Vagina (tissue), 2 donors: ENCODE results near the gene PPP4R4. TPM values are rescaled to one million over a fixed set of nuclear protein-coding genes. Genes with fewer than 3 reads are reported as not detected.

ENCODE experiments used
- DNase-seq, 2 donors: peaks; one replicate each; pipeline ENCODE4 v3.0.0-alpha.2; 2017; ENCODE audit errors: extremely low spot score in 2 of 2
- H3K27ac ChIP-seq: fragments of 200-600 bp; sonication (generic); one replicate; pipeline ENCODE4 v1.5.1; 2019
- H3K27me3 ChIP-seq: fragments of 200-600 bp; sonication (generic); one replicate; pipeline ENCODE4 v1.5.1; 2019
- H3K36me3 ChIP-seq, 2 donors: fragments of 200-600 bp; sonication (generic); one replicate each; pipeline ENCODE4 v1.5.1; 2017 to 2019
- H3K4me1 ChIP-seq: fragments of 200-600 bp; sonication (generic); one replicate; pipeline ENCODE4 v1.5.1; 2019
- H3K4me3 ChIP-seq, 2 donors: fragments of 200-600 bp; sonication (generic); 1 replicate in 1 of 2; 2 replicates in 1 of 2; pipeline ENCODE4 v1.5.1; 2016 to 2019
- H3K9me3 ChIP-seq: fragments of 200-600 bp; sonication (generic); one replicate; pipeline ENCODE4 v1.5.1; 2019
- CTCF ChIP-seq, 3 experiments: fragments of 450-650 bp in 2 of 3; fragments of 200-600 bp in 1 of 3; sonication (generic) in 1 of 3; IDR thresholded peaks; one replicate each; pipeline ENCODE4 v1.5.1; 2017 to 2019; ENCODE audit warnings: antibody characterized with exemption in 3 of 3, mild to moderate bottlenecking in 2 of 3, moderate library complexity in 2 of 3
- POLR2A ChIP-seq, 2 donors: fragments of 450-650 bp; IDR thresholded peaks; one replicate each; pipeline ENCODE4 v1.6.1; 2017; ENCODE audit warnings: antibody characterized with exemption in 2 of 2, mild to moderate bottlenecking in 2 of 2, moderate library complexity in 2 of 2
- POLR2AphosphoS5 ChIP-seq, 2 donors: sonication (generic); formaldehyde crosslinking; IDR thresholded peaks; one replicate each; pipeline ENCODE4 v1.9.0; 2017; ENCODE audit warnings: antibody characterized with exemption in 2 of 2, mild to moderate bottlenecking in 2 of 2, low read depth in 1 of 2; ENCODE audit not compliant: insufficient read depth in 1 of 2
- intact Hi-C: fragments of 100-400 bp; cut with DNase I; formaldehyde crosslinking; loops from one replicate; pipeline ENCODE4 v1.15.1; 2023
- total RNA-seq: library from RNA; depleted of rRNA; stranded (reverse); fragments of >200 nt; gene quantifications from one replicate; pipeline ENCODE4 v1.2.3, GENCODE V29; 2016

PPP4R4 gene
- total RNA-seq, 1 donor from 2014 or later = 6.1 TPM

GRCh38 chr14:94309721-94310120, 135.6 kb downstream of the PPP4R4 start:
- Histone ChIP-seq H3K27me3 (no peaks in the 10 kb centered on the region), H3K36me3 (no peaks in the 10 kb centered on the region), H3K27ac (no peak overlapping the region), H3K4me1 (peaks cover 12% of the 10 kb centered on the region), H3K9me3 (no peaks in the 10 kb centered on the region), H3K4me3 (no peak overlapping the region)
- no peak for TF ChIP-seq CTCF (IDR thresholded peaks at IDR 0.05)
- TF ChIP-seq POLR2AphosphoS5 (IDR thresholded peaks at IDR 0.05; ENCODE audit: insufficient read depth in 1 of 2, low read depth in 1 of 2) = no peak
- no peak for TF ChIP-seq POLR2A (IDR thresholded peaks at IDR 0.05)
- peak in 1 of 2 donors; percentile 62 for DNase-seq
- intact Hi-C loops = no loop called here

GRCh38 chr14:94310248-94310647, 136.1 kb downstream of the PPP4R4 start:
- TF ChIP-seq POLR2A (IDR thresholded peaks at IDR 0.05) (no peak), CTCF (IDR thresholded peaks at IDR 0.05) (no peak), POLR2AphosphoS5 (IDR thresholded peaks at IDR 0.05; ENCODE audit: insufficient read depth in 1 of 2, low read depth in 1 of 2) (no peak)
- Histone ChIP-seq H3K36me3 (no peaks in the 10 kb centered on the region), H3K27me3 (no peaks in the 10 kb centered on the region), H3K4me1 (peaks cover 12% of the 10 kb centered on the region), H3K9me3 (no peaks in the 10 kb centered on the region), H3K27ac (no peak overlapping the region), H3K4me3 (no peak overlapping the region)
- DNase-seq = peak in 1 of 2 donors; percentile 37
- intact Hi-C loops = no loop called here

GRCh38 chr14:94312481-94313246, 138.5 kb downstream of the PPP4R4 start:
- no peak overlapping the region for H3K27ac ChIP-seq
- no peaks in the 10 kb centered on the region for H3K27me3 ChIP-seq
- intact Hi-C loops = no loop called here
- peak in 1 of 2 donors; percentile 64 for DNase-seq
- TF ChIP-seq POLR2A (IDR thresholded peaks at IDR 0.05) (no peak), POLR2AphosphoS5 (IDR thresholded peaks at IDR 0.05; ENCODE audit: insufficient read depth in 1 of 2, low read depth in 1 of 2) (no peak), CTCF (IDR thresholded peaks at IDR 0.05) (no peak)
- no peaks in the 10 kb centered on the region for H3K9me3 ChIP-seq
- H3K4me1 ChIP-seq = peaks cover 19% of the 10 kb centered on the region
- no peak overlapping the region for H3K4me3 ChIP-seq
- H3K36me3 ChIP-seq = no peaks in the 10 kb centered on the region

GRCh38 chr14:94313991-94314655, 140.0 kb downstream of the PPP4R4 start:
- peak in 1 of 2 donors; percentile 67 for DNase-seq

More at GRCh38 chr14:94313991-94314655, 140.0 kb downstream of the PPP4R4 start:
- intact Hi-C loops = no loop called here
- Histone ChIP-seq H3K27me3 (no peaks in the 10 kb centered on the region), H3K27ac (peak overlapping the region; percentile 24), H3K36me3 (no peaks in the 10 kb centered on the region), H3K4me3 (no peak overlapping the region), H3K9me3 (no peaks in the 10 kb centered on the region), H3K4me1 (peaks cover 19% of the 10 kb centered on the region)
- TF ChIP-seq CTCF (IDR thresholded peaks at IDR 0.05) (no peak), POLR2AphosphoS5 (IDR thresholded peaks at IDR 0.05; ENCODE audit: insufficient read depth in 1 of 2, low read depth in 1 of 2) (no peak)
